HepG2 (cell line): ENCODE results near the gene TRAPPC3. TPM values are rescaled to one million over a fixed set of nuclear protein-coding genes. Genes with fewer than 3 reads are reported as not detected.

ENCODE experiments used
- DNMT1 ChIP-seq: sonication (generic); formaldehyde crosslinking; IDR thresholded peaks from 2 replicates; pipeline ENCODE4 v1.5.1; 2020; ENCODE audit warnings: mild to moderate bottlenecking, missing genetic modification reagents
- ELF3 ChIP-seq: IDR thresholded peaks from 2 replicates; pipeline ENCODE4 v1.6.1; 2016; ENCODE audit warnings: missing genetic modification reagents, missing compliant biosample characterization
- HOXA5 ChIP-seq: sonication (generic); formaldehyde crosslinking; IDR thresholded peaks from 2 replicates; pipeline ENCODE4 v1.4.0; 2020; ENCODE audit warnings: missing genetic modification reagents
- IRF9 ChIP-seq: sonication (generic); formaldehyde crosslinking; IDR thresholded peaks from 2 replicates; pipeline ENCODE4 v1.8.0; 2022; ENCODE audit warnings: missing genetic modification reagents, mild to moderate bottlenecking, borderline replicate concordance
- KDM3A ChIP-seq: IDR thresholded peaks from 2 replicates; pipeline ENCODE4 v1.6.1; 2018; ENCODE audit warnings: low read depth, missing compliant biosample characterization
- KDM5B ChIP-seq: sonication (generic); formaldehyde crosslinking; IDR thresholded peaks from 2 replicates; pipeline ENCODE4 v1.4.0; 2020; ENCODE audit warnings: missing genetic modification reagents, mild to moderate bottlenecking, borderline replicate concordance
- MBD4 ChIP-seq: IDR thresholded peaks from 2 replicates; pipeline ENCODE4 v1.6.1; 2012; ENCODE audit warnings: low read length, inconsistent platforms, borderline replicate concordance
- MTERF4 ChIP-seq: sonication (generic); formaldehyde crosslinking; IDR thresholded peaks from 2 replicates; pipeline ENCODE4 v1.8.0; 2023; ENCODE audit warnings: mild to moderate bottlenecking, missing genetic modification reagents
- MTF1 ChIP-seq: sonication (generic); formaldehyde crosslinking; IDR thresholded peaks from 2 replicates; pipeline ENCODE4 v1.5.0; 2020; ENCODE audit warnings: missing genetic modification reagents
- NCOA2 ChIP-seq: sonication (generic); formaldehyde crosslinking; IDR thresholded peaks from 2 replicates; pipeline ENCODE4 v1.8.0; 2022; ENCODE audit warnings: inconsistent platforms
- SRF ChIP-seq: IDR thresholded peaks from 2 replicates; pipeline ENCODE4 v1.6.1; 2011; ENCODE audit warnings: mild to moderate bottlenecking, low read depth, low read length, moderate library complexity
- TEAD3 ChIP-seq: optimal IDR thresholded peaks from 2 replicates; pipeline ENCODE3; 2016; ENCODE audit warnings: borderline replicate concordance
- ZBTB39 ChIP-seq: sonication (generic); formaldehyde crosslinking; IDR thresholded peaks from 2 replicates; pipeline ENCODE4 v1.5.0; 2020; ENCODE audit warnings: missing genetic modification reagents
- ZFP36L2 ChIP-seq: sonication (generic); formaldehyde crosslinking; IDR thresholded peaks from 2 replicates; pipeline ENCODE4 v1.4.0; 2020; ENCODE audit warnings: missing genetic modification reagents
- ZNF18 ChIP-seq: sonication (generic); formaldehyde crosslinking; IDR thresholded peaks from 2 replicates; pipeline ENCODE4 v1.8.0; 2022; ENCODE audit warnings: mild to moderate bottlenecking, missing genetic modification reagents; ENCODE audit not compliant: insufficient replicate concordance
- ZNF205 ChIP-seq: IDR thresholded peaks from 2 replicates; pipeline ENCODE4 v1.6.1; 2018; ENCODE audit warnings: missing biosample characterization, missing genetic modification reagents
- ZNF224 ChIP-seq: sonication (generic); formaldehyde crosslinking; IDR thresholded peaks from 2 replicates; pipeline ENCODE4 v1.5.0; 2020; ENCODE audit warnings: mild to moderate bottlenecking, missing genetic modification reagents
- ZNF24 ChIP-seq: fragments of 450-650 bp; IDR thresholded peaks from 2 replicates; pipeline ENCODE4 v1.6.1; 2017; ENCODE audit warnings: antibody characterized with exemption, mild to moderate bottlenecking
- ZNF383 ChIP-seq: sonication (generic); formaldehyde crosslinking; IDR thresholded peaks from 2 replicates; pipeline ENCODE4 v1.4.0; 2020; ENCODE audit warnings: missing genetic modification reagents, mild to moderate bottlenecking, borderline replicate concordance
- ZNF460 ChIP-seq: sonication (generic); formaldehyde crosslinking; IDR thresholded peaks from 2 replicates; pipeline ENCODE4 v1.5.1; 2020; ENCODE audit warnings: missing genetic modification reagents, mild to moderate bottlenecking, borderline replicate concordance
- ZNF543 ChIP-seq: sonication (generic); formaldehyde crosslinking; IDR thresholded peaks from 2 replicates; pipeline ENCODE4 v1.4.0; 2020; ENCODE audit warnings: mild to moderate bottlenecking, missing genetic modification reagents
- ZNF547 ChIP-seq: sonication (generic); formaldehyde crosslinking; IDR thresholded peaks from 2 replicates; pipeline ENCODE4 v1.5.1; 2020; ENCODE audit warnings: mild to moderate bottlenecking, missing genetic modification reagents
- ZNF776 ChIP-seq: sonication (generic); formaldehyde crosslinking; IDR thresholded peaks from 2 replicates; pipeline ENCODE4 v1.4.0; 2020; ENCODE audit warnings: mild to moderate bottlenecking, missing genetic modification reagents
- polyA plus RNA-seq, 8 experiments: library from polyadenylated mRNA; depleted of rRNA in 3 of 8; stranded (reverse) in 7 of 8; unstranded in 1 of 8; fragments of >200 nt; fragmentation: Illumina TruSeq in 4 of 8; extraction: Trizol in 4 of 8; gene quantifications; 2 replicates each; pipeline versions ENCODE4 v1.2.1 to v1.2.3, GENCODE V29; 2011 to 2016; ENCODE audit warnings: low read depth in 4 of 8, missing spikeins in 1 of 8, mixed read lengths in 1 of 8; ENCODE audit not compliant: insufficient read depth in 1 of 8
- total RNA-seq, 5 experiments: library from RNA; depleted of rRNA; stranded (reverse); fragments of >200 nt; fragmentation: Illumina TruSeq; extraction: Trizol; gene quantifications; 2 replicates each; pipeline ENCODE4 v1.2.3, GENCODE V29; 2016; ENCODE audit warnings: low read depth in 1 of 5
- TF ChIP-seq, protein P1 (sequence below): sonication (generic); formaldehyde crosslinking; IDR thresholded peaks from 2 replicates; pipeline ENCODE4 v1.4.0; 2020; ENCODE audit warnings: mild to moderate bottlenecking, low read depth, missing genetic modification reagents

TRAPPC3 gene
- total and polyA plus RNA-seq, 2 of the 13 experiments (the other 11 are each of a cell fraction or from before 2014, with no cell fraction given): 53.7 to 62.4 TPM

GRCh38 chr1:36187800-36188593, 38.7 kb upstream of the TRAPPC3 start (continued):
- TF ChIP-seq IRF9 (CRISPR knock-in tag) (no peak), MTERF4 (no peak), KDM3A (CRISPR knock-in tag) (0 out of 2 replicates have a peak, but pooled peaks have one; percentile 61), SRF (no peak), ZNF383 (CRISPR knock-in tag) (no peak), ZNF460 (CRISPR knock-in tag) (no peak), ZNF205 (CRISPR knock-in tag) (peak; percentile 80), ZNF24 (no peak), ZNF547 (CRISPR knock-in tag) (no peak; the same call in 1 of the 2 replicates), ELF3 (CRISPR knock-in tag) (0 out of 2 replicates have a peak, but pooled peaks have one; percentile 31), ZNF18 (CRISPR knock-in tag) (no peak), MTF1 (no peak), KDM5B (CRISPR knock-in tag) (peak; percentile 75; the same call in 1 of the 2 replicates), DNMT1 (CRISPR knock-in tag) (no peak), HOXA5 (CRISPR knock-in tag) (peak; percentile 57; the same call in 1 of the 2 replicates), ZBTB39 (CRISPR knock-in tag) (no peak), ZFP36L2 (CRISPR knock-in tag) (no peak), ZNF543 (CRISPR knock-in tag) (no peak), ZNF776 (no peak), MBD4 (no peak), ZNF224 (CRISPR knock-in tag) (no peak), TEAD3 (CRISPR knock-in tag) (peak; percentile 16), NCOA2 (CRISPR knock-in tag) (no peak)
- TF ChIP-seq, protein P1, sequence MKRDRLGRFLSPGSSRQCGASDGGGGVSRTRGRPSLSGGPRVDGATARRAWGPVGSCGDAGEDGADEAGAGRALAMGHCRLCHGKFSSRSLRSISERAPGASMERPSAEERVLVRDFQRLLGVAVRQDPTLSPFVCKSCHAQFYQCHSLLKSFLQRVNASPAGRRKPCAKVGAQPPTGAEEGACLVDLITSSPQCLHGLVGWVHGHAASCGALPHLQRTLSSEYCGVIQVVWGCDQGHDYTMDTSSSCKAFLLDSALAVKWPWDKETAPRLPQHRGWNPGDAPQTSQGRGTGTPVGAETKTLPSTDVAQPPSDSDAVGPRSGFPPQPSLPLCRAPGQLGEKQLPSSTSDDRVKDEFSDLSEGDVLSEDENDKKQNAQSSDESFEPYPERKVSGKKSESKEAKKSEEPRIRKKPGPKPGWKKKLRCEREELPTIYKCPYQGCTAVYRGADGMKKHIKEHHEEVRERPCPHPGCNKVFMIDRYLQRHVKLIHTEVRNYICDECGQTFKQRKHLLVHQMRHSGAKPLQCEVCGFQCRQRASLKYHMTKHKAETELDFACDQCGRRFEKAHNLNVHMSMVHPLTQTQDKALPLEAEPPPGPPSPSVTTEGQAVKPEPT: no peak
